Measurements from ENCODE around the gene OXLD1.
"Not testable (repeated sequence)": the region's sequence is repeated elsewhere in the genome, so short reads cannot be mapped to it uniquely, and the experiment has no call there.

The OXLD1 gene

GRCh38 chr17:81652906-81653771 lies 13.3 kb downstream of the OXLD1 start:
- DNase-seq (ENCODE audit: low read depth): no peak

DNA sequence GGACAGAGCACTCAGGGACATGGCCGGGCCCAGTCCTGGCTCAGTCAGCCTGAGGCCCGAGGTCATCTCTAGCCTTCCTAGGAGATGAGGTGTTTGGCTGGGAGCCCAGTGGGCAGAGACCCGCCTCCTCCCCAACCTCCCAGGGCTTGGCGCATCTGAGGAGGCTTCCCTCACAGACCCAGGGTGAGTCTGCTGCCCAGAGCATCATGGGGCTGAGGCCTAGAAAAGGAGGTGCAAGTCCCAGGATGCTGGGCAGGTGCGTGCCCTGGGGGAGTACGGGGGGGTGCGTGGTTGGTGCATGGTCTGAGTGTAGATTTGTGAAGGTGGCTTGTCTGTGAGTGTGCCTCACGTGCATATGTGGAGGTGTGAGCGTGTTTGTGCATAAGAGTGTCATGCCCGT lies 14.7 kb downstream of the OXLD1 start:
- no peak for DNase-seq (ENCODE audit: low read depth)

- DNase-seq (ENCODE audit: low read depth): no peak
Observed at GRCh38 chr17:81650951-81651350, 15.5 kb downstream of the OXLD1 start.

GRCh38 chr17:81648707-81649085 lies 17.7 kb downstream of the OXLD1 start:
- no peak for DNase-seq (ENCODE audit: low read depth)

- DNase-seq (ENCODE audit: low read depth): no peak
Observed at GRCh38 chr17:81648013-81648706, 18.2 kb downstream of the OXLD1 start.

GRCh38 chr17:81647640-81648012 lies 18.8 kb downstream of the OXLD1 start:
- no peak for DNase-seq (ENCODE audit: low read depth)

GRCh38 chr17:81646869-81647600 lies 19.4 kb downstream of the OXLD1 start:
- no peak for DNase-seq (ENCODE audit: low read depth)

DNA sequence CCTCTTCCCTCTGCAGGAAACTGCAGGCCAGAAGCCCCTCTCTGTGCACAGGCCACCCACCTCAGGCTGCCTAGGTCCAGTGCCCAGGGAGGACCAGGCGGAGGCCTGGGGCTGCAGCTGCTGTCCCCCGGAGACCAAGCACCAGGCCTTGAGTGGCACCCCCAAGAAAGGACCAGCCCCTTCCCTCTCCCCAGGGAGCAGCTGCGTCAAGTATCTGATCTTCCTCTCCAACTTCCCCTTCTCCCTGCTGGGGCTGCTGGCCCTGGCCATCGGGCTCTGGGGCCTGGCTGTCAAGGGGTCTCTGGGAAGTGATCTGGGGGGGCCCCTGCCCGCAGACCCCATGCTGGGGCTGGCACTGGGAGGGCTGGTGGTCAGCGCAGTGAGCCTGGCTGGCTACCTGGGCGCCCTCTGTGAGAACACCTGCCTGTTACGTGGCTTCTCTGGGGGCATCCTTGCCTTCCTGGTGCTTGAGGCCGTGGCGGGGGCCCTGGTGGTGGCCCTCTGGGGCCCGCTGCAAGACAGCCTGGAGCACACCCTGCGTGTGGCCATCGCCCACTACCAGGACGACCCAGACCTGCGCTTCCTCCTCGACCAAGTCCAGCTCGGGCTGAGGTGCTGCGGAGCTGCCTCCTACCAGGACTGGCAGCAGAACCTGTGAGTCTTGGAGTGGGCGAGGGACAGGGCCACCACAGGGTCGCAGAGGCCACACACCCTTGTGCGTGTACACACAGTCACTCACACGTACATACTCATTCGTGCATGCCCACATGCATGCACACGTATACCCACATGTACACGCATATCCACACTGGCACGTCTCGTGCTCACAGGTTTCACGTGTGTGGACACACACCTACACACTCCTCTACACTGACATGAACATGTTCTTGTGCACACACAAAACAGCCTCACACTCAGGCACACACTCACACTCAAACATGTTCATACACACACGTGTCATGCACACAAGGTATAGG lies 21.1 kb downstream of the OXLD1 start:
- no peak for DNase-seq (ENCODE audit: low read depth)

- DNase-seq (ENCODE audit: low read depth): no peak
Observed at GRCh38 chr17:81644496-81644895, 21.9 kb downstream of the OXLD1 start.

GRCh38 chr17:81641825-81642489 lies 24.4 kb downstream of the OXLD1 start:
- DNase-seq (ENCODE audit: low read depth): no peak

DNA sequence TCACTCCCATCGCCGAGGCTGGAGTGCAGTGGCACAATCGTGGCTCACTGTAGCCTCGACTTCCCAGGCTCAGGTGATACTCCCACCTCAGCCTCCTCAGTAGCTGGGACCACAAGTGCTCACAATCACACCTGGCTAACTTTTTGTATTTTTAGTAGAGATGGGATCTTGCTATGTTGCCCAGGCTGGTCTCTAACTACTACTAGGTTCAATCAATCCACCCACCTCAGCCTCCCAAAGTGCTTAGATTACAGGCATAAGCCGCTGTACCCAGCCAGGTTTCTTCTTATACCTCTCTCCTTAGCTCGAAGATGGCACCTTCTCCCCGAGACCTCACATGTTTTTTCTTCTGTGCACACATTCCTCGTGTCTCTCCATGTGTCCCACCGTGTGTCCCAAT lies 26.4 kb downstream of the OXLD1 start:
- no peak for DNase-seq (ENCODE audit: low read depth)

- no peak for DNase-seq (ENCODE audit: low read depth)
Observed at GRCh38 chr17:81638683-81639082, 27.7 kb downstream of the OXLD1 start.

DNA sequence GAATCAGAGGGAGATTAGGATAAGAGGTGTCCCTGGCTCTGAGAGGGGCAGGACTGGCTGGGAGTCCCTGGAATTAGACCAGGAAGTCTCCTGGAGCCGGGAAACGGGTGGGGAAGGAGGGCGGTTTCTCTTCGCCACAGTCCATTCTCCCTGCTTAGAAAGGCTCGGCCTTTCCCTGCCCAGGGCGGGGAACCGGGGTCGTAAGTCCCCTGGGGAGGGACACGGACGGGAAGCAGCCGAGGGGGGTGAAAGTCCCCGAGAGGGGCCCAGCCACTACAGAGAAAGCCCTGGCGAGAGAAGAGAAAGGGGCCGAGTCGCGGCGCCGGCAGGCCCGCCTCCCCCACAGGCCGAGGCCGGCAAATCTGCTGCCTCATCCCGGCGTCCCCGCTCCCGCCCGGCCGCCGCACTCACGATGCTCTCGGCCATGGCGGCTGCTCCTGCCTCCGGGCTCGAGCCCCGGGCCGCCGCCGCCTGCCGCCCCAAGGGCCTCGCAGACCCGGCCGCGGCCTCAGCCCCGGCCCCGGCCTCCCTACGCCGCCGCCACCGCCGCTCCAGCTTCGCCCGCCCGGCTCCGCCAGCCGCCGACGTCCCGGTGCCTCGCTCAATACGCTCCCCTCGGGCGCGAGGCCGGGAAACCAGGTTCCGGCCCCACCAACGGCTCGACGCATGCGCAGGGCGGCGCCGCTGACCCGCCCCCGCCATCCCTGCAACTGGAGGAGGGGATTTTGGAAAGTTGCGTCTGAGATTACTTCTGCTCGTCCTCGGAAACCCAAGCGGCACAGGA lies 29.7 kb downstream of the OXLD1 start, which contains the start of the genes NPLOC4 and TSPAN10:
Gene NPLOC4 (minus strand): TSS at position 608 of the 784 bp plus-strand sequence. CDS start 182 bp downstream, at position 426.
Gene TSPAN10 (plus strand): TSS at position 692 of the 784 bp plus-strand sequence. CDS start 5,217 bp downstream, outside the sequence.
- DNase-seq (ENCODE audit: low read depth): peak; percentile 57

DNA sequence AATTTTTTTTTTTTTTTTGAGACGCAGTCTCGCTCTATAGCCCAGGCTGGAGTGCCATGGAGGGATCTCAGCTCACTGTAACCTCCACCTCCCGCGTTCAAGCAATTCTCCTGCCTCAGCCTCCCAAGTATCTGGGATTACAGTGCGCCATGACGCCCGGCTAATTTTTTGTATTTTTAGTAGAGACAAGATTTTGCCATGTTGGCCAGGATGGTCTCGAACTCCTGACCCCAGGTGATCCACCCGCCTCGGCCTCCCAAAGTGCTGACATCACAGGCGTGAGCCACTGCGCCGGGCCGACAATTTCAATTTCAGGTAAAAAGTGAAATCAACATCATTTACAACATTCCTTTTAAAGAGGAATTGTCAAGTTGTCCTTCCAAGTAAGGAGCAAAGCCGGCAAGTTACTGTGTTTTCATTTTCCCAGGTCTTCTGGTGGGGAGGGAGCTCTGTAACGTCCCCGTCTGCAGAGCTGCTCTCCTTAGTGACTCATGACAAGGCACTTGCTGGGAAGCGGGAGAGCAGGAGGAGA lies 30.4 kb downstream of the OXLD1 start:
- no peak for DNase-seq (ENCODE audit: low read depth)

GRCh38 chr17:81635431-81635830 lies 31.0 kb downstream of the OXLD1 start:
- no peak for DNase-seq (ENCODE audit: low read depth)

DNA sequence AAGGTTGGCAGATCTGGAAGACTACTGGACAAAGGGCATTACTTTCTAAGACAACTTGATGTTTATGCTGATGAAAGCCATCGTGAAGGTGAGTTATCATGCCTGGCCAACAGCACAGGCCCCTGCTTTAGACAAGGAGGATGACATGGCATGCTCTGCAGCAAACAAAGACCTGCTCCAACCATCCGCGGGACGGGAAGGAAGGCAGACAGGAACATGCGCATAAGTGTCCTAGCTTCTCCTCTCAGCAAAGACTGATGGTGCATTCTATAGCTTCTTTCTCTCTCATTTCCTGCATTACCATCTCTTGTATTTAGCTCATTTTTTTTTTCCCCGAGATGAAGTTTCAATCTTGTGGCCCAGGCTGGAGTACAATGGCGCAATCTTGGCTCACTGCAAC lies 34.9 kb downstream of the OXLD1 start:
- no peak for DNase-seq (ENCODE audit: low read depth)

GRCh38 chr17:81630274-81630673 lies 36.1 kb downstream of the OXLD1 start:
- DNase-seq (ENCODE audit: low read depth): no peak

DNA sequence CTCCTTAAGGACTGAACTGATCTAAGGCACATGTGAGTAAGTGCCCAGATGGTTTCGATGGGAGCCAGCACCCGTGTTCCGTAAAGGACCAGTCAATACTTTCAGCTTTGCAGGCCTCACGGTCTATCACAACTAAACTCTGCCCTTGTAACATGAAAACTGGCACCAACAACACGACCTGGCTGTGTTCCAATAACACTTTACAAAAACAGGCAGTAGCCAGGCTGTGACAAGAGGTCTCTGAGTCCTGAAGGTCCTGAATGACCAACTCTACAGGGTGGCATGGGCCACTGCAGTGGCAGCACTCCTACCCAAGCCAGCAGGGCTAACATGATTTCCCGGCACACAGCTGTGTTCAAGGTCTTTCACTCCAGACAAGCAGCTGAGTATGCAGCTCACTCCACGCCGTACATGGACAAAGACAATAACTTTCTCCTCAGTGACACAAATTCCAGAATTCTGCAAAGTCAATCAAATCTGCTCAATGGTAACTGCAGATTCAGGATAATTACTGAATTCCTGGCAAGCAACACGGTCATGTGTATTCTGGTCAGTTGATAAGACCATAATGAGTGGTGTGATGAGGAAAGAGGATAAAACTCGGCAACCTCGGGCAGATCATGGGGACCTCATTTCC lies 44.8 kb downstream of the OXLD1 start:
- no peak for DNase-seq (ENCODE audit: low read depth)

DNA sequence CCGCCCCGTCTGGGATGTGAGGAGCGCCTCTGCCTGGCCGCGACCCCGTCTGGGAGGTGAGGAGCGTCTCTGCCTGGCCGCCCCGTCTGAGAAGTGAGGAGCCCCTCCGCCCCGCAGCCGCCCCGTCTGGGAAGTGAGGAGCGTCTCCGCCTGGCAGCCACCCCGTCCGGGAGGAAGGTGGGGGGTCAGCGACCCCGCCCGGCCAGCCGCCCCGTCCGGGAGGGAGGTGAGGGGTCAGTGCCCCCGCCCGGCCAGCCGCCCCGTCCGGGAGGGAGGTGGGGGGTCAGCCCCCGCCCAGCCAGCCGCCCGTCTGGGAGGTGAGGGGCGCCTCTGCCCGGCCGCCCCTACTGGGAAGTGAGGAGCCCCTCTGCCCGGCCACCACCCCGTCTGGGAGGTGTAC lies 48.1 kb downstream of the OXLD1 start:
- not testable (repeated sequence) for DNase-seq (ENCODE audit: low read depth)

Measured in T-helper 22 cell (primary cell).